HG02642 (cell line): ENCODE results near the gene C15orf61.

Experiments used
- ATAC-seq: cut with Tn5 transposase; IDR thresholded peaks from one replicate; pipeline ENCODE4 v1.9.1; 2021; ENCODE audit warnings: mild to moderate bottlenecking; ENCODE audit not compliant: unreplicated experiment, poor library complexity

The C15orf61 gene

DNA sequence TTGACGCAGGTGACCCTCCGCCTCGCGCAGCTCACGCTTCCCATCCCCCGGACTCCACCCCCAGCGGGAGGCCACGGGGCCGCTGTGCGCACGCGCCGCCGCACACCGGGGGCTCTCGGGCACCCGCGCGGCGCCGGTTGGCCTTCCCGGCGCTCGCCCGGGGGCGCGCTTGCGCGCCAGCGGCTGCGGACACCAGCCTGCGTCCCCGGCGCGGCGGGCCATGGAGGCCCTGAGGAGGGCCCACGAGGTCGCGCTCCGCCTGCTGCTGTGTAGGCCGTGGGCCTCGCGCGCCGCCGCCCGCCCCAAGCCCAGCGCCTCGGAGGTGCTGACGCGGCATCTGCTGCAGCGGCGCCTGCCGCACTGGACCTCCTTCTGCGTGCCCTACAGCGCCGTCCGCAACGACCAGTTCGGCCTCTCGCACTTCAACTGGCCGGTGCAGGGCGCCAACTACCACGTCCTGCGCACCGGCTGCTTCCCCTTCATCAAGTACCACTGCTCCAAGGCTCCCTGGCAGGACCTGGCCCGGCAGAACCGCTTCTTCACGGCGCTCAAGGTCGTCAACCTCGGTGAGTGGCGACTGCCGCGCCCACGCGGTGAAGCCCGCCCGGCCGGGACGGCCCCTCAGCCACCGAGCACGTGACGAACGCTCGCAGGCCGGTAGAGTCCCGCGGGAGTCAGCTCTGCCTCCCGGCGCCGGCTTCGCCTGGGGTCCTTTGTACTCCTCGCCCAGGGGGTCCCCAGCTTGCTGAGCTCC lies at the start of gene C15orf61:
TSS of gene C15orf61 (plus strand) at position 103 of the 754 bp plus-strand sequence. CDS start at position 221, 118 bp downstream.
- peak; percentile 80 for ATAC-seq

DNA sequence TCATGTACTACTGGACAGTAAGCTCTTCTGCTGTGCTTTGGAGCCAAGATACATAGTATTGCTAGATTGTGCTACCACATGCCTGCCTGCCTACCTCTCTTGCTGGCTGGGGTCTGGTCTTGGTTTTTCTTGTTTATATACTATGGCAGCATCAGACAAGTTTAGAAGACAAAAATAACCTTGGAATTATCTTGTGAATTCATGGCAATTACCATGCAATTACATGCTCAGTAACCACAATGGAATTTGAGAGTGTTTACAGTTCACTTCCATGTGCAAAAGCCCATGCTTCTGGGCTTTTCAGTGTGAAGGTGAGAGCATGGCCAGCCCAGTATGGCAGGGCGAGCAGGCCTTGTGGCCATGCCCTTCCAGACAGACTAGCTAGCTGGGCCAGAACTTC lies 48.0 kb upstream of the C15orf61 start:
- no peak for ATAC-seq

DNA sequence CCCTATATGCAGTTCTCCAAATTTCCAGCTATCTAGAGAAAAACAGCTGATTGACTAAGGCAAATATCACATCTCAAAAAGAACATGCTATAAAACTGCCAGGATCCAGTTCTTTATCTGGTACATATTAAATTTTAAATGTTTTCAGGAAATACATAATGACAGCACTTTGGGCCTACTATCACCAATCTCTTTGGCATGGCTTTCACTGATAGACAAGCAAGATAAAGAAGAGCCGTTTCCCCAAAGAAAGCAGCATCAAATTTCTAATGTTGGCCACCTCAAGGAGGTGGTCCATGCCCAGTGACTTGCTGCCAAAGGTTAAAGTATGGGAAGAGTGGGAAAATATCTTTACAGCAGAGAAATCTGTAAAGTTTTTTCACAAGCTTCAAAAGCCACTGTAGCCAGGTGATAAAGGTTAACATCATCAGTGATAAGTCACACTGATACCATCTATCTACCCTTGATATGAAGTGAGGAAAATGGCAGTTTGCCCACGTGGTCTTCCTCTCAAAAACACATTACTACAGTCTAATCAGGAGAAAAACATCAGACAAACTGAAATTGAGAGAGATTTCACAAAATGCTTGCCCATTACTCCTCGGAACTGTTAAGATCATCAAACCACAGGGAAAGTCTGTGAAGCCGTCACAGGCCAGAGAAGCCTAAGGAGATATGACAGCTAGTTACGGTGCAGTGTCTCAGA lies 46.4 kb upstream of the C15orf61 start:
- ATAC-seq, result no peak

DNA sequence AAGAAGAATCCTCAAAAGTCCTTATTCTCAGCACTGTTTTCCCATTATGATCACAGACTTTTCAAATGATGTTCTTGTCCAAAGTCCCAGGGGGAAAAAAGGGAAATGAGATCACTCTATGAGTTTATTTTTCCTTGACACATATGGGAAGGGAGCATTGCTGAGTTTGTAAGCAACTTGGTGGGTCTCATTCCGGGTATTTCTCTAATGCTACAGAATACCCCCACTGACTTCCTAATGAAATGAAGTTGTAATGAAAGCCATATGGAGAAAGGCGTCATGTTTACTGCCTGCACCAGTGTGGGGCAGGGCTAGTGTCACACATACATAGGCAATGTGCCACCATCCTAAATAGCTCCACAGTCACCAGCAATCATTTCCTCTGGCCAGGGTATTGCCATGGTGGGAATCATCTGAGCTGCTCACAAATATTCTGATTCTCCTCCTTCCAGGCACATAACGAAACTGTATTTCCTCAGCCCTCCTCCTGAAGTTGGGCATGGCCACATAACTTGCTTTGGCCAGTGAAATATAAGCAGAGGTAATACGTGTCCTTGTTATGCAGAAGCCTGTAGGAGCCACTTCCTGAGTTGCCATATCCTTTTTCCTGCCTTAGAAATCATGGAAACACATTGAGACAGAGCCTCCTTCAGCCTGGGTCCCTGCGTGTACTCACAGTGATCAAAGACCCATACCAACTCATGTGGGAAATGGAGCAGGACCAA lies 41.0 kb upstream of the C15orf61 start:
- ATAC-seq, result no peak

DNA sequence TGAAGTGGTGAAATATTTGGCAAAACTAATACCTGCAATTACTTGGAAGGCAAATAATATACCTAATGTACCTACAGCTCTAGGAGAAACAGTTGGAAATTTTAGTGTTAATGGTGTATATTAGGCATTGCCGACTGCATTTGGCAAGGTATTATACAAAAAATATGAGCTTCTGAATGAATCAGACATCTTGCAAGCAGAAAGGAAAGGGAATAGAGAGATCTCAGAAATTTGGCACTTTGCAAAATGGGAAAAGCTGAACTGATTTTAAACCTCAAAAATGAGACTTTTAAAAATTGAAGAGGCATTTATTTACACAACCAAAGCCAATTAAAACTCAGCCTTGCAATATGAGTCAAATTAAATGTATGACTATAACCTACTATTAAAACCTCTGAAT lies 40.2 kb upstream of the C15orf61 start:
- ATAC-seq, result no peak

DNA sequence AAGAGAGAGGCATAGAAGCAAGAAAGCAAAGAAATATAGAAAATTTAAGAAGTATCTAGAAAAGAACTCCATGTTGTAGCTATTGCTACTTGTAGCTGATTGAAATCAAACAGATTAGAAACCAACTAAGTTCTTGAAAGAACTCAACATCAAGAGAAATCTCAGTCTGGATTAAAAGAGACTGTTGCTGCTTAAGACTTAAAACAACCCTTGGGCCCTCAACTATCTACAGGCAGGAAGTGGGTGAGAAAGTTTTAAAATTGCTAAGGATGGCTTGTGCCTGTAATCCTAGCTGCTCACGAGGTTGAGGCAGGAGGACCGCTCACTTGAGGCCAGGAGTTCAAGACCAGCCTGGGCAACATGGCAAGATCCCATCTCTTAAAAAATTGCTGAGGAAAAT lies 39.3 kb upstream of the C15orf61 start:
- no peak for ATAC-seq

DNA sequence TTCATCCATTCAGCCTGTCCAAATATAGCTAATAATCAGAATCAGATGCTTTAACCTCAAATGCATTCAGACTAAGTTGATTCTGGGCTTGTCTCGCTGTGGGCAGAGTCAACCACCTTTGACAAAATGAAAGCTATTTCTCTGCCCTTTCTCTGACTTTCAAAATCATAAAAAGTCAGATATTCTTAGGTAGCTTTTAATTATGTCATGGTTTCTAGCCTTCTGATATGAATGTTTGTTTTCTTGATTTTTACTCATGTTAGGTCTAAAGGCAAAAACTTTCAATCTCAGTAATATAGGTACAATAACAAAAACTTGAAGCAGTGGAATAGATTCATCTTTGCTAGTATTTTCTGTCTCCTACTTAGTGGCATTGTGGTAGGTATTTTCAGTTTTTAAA lies 25.3 kb upstream of the C15orf61 start:
- ATAC-seq, result no peak

DNA sequence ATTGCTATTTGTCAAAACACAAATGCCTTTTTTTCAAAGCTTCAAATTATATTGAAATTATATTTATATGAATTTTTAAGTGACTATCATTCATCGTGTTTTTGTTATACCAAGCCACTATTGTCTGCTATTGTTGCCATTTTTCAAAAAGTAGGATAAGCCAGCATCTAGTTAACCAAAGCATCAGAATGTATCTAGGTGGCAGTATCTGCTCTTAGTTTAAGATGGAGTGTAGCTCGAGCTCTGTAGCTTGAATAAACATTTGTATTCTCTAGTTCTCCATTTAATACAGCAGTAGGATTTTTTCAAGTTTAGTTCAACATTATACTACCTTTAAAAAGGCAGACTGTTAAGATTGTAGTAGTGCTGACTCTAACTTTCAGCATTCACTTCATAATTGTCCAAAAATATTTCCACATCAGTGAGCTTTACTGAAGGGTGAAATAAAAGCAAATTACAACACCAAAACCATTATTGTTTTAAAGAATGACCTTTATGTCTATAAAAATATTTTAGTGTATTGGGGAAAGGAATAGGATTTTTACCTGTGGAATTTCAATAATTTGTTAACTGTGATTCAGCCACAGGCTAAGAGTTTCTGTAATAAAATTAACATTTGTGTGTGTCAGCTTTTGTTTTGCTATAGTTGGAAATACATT lies 19.6 kb upstream of the C15orf61 start:
- no peak for ATAC-seq

DNA sequence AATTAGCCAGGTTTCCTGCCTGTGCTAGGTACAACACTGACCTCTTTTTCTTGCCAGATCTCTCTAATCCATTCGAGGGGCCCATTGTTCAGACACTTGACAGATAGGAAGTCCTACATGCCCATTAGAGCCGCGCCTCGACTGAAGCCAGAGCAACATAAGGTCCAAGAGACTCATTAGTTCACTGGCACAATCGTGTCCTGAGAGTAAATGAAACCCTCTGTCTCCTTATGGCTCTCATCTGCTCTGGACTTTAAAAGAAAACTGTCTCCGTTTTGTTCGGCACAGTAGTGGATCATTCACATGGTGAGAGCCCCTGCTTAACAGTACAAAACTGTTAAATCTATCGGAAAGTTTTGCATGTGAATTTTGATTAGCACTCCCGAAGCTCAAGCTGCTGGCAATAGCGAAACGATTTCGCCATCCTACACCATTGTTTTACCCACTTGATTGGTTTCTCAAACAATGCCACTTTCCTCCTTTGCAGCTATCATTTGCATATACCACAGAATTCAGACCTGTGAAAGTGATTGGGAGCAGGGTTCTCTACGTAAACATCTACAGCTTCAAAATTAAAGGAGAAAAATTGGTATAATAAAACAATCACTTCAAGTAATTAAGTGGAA lies 19.0 kb upstream of the C15orf61 start:
- ATAC-seq, result no peak

DNA sequence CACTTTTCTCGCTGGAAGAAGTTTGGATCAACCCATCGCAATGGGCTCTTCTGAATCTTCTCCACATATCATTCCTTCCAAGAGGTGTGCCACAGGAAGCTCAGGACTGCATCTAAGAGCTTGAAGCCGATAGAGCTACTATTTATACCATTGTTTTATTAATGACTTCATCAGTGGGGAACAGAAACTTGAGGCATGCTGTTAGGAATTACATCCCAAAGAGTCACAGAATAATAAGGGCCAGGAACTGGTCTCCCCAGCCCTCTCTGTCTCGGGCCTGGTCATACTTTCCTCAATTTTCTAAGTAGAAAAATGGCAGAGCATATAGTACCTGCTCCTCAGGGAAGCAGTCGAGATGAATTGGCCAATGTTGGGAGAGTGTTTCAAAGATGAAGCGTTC lies 16.9 kb upstream of the C15orf61 start:
- ATAC-seq, result no peak

DNA sequence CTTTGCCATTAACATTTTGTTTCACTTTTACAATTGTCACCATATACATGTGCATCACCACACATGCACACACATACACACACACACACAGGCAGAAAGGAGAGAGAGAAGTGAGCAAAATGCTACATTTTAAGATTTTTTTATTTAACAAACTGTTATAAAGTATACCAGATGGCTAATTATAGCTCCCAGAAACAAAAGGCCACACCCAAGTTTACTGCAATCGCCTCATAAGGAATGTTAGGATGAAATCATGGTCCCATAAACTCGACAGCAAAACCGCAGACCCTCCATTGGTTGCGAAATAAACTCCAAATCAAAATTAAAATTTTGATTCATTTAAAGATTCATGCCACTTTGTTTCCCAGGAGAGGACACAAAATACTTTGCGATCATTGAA lies 16.1 kb upstream of the C15orf61 start:
- no peak for ATAC-seq

DNA sequence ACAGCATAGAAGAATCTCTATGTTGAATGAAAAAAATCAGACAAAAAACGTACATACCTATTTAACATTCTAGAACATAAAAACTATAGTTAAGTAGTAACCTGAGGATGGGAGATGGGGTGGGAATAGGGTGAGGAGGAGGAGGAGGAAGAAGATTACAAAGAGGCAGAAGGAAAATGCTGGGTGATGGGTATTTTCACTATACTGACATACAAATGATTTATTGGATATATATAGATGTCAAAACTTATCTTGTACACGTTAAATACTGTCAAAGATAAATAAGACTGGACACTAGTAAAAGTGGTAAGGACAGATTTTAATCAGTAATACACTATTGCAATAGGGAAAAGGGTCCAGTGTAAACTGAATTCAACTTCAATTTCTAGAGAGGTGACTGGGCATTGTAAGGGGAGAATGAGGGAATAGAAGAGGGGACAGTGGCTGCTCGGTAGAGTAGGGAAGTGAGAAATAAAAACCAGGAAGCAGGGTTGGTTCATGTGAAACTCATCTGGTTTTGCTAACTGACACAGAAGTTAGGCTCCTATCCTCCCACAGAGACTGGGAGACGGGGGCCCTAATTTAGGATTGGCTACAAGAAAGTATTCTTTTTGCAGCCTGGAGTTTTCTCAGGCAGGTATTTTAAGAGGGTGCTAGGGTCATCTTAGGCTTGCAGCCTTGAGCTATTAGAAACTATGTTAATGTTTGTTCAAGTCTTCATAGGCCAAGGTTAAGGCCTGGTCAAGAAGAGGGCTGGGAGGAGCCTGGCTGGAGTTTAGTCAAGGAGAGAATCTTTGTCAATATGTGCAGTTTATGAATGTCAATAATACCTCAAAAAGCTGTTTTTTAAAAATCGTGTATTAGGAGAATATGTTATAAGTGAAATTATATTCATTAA lies 15.0 kb upstream of the C15orf61 start:
- no peak for ATAC-seq

DNA sequence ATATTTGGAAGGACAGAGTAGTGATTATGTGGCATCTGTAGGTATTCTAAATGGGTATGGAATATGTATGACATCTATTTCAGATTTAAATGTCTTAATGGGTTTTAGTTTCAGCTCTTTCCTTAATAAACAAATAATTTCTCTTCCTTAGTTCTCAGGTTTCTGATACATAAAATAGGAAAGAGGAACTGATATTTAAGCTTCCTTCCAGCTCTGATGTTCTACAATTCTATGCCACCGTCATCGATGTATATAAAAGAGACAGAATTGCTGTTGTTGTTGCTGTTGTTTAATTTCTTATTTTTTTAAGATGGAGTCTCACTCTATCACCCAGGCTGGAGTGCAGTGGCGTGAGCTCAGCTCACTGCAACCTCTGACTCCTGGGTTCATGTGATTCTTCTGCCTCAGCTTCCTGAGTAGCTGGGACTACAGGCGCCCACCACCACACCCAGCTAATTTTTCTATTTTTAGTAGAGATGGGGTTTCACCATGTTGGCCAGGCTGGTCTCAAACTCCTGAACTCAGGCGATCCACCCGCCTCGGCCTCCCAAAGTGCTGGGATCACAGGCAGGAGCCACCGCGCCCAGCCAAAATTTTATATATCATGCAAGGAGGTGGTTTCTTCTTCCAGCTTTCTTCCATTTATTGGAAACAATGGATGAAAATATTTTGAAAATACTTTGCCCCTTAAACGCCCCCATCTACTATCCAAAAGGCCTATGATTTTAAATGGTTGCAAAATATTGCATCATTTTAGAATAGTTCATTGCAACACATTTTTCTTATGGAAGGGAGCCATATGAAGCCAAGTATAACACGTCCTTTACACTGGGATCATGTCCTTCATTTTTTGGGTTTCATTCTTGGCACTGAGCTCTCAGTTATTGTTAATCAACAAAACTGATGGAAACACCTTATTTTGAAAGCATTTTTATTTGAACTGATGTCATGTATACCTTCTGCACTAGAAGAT lies 13.9 kb upstream of the C15orf61 start:
- ATAC-seq, result no peak

DNA sequence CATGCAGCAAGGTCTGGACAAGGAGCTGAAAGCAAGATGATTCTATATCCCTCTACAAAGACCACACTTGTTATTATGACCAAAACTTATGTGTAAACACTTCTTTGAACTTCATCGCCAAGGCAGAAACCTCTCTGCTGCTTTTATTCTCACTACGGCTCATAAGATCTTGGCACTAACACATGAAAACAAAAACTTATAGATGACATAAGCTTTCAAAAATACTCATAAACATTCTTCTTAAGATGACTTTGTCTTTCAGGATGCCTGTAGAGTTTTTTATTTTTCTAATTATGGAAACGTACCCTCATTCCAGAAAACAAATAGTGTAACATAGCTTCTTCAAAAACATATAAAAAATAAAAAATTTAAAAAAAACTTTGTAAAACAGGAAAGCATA lies 12.5 kb upstream of the C15orf61 start:
- ATAC-seq, result no peak

DNA sequence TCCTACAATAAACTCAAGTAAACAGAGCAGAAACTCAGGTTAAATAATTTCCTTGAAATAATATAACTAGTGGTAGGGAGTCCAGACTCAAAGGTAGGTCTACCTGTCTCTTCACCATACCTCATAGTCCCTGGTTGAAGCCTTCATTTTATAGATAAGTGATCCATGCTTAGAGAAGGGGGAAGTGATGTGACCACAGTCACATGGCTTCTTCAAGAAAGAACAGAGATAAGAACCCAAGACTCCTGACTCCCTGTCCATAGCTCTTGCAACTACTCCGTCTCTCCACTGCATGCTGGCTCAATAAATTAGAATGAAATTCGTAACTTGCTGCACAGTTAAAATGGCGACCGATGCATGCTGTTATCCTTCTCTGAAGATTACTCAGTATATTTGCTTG lies 11.0 kb upstream of the C15orf61 start:
- ATAC-seq, result no peak

DNA sequence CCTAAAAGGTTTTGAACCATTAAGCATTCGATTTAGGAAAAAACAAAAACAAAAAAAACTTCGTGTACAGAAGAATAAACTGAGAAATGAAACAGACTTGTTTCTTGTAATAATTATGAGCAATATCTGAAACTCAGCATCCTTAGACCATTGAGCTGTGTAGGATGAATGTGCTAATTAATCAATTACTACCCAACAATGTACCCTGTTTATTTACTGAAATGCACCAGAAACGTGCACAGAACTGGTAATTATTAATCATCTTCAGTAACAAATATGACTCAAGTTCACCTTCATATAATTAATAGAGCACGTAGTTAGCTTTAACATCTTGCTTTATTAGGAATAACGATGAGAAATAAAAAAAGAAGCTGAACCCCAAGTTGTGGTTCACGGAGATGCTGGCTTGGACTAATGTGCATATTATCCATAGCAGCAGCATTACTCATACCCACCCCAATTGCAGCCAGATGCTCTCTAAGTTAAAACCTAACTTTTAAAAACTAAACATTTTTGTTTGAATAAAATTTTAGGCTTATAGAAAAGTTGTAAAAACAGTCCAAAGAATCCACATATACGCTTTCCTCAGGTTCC lies 10.2 kb upstream of the C15orf61 start:
- ATAC-seq, result no peak

DNA sequence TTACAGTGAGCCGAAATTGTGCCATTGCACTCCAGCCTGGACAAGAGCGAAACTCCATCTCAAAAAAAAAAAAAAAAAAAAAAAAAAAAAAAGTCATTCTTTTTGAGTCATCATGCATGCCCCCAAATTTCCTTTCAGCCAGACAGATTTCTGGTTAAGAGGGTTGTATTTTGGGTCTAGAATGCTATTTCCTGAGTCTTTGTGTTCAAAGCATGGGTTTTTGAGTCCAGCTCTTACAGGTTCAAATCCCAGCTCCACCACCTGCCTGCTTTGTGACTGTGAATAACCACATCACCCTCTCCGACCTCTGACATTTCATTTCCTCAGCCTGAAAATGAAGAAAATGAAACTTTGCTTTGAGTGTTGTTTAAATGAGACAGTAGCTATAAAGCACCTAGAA lies 9.3 kb upstream of the C15orf61 start:
- no peak for ATAC-seq

DNA sequence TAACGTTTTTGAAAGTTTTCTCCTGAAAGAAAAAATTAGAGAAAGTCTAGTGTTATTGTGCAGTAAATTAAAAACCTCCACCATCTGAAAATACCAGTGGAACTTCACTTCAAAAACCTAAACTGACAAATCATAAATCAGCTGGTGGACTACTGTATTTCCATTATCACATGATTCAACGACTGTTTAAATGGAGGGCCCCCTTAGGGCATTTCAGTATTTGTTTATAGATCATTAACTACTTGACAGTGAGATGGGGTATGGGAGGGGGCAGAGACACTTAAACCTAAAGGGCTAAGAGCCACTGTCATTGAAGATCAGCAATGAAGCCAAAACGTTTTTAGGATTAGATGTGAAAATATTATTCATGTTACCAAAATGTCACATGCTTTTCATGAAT lies 8.8 kb upstream of the C15orf61 start:
- ATAC-seq, result no peak
